MM.1S (cell line): ENCODE results near the gene PASD1.

Experiments
- DNase-seq: peaks from one replicate; pipeline ENCODE4 v3.0.0-alpha.2; 2015
- H2AFZ ChIP-seq: fragments of 300-600 bp; sonication (generic); 2 replicates; pipeline ENCODE4 v1.6.0; 2016; ENCODE audit warnings: antibody characterized with exemption, low read length
- H3F3A ChIP-seq: fragments of 300-600 bp; sonication (generic); 2 replicates; pipeline ENCODE4 v1.6.1; 2016; ENCODE audit warnings: mild to moderate bottlenecking, antibody characterized with exemption, low read length, moderate library complexity, mixed read lengths; ENCODE audit not compliant: insufficient read depth
- H3K27ac ChIP-seq: fragments of 300-600 bp; sonication (generic); 2 replicates; pipeline ENCODE4 v1.5.1; 2016; ENCODE audit warnings: mild to moderate bottlenecking, low read length
- H3K27me3 ChIP-seq: fragments of 300-600 bp; sonication (generic); replicated peaks from 2 replicates; pipeline ENCODE4 v1.6.0; 2016; ENCODE audit warnings: low read length; ENCODE audit not compliant: insufficient read depth
- H3K36me3 ChIP-seq: fragments of 300-600 bp; sonication (generic); replicated peaks from 2 replicates; pipeline ENCODE4 v1.6.1; 2016; ENCODE audit warnings: mild to moderate bottlenecking, low read length, mixed read lengths; ENCODE audit not compliant: insufficient read depth
- H3K4me1 ChIP-seq: fragments of 300-600 bp; sonication (generic); 2 replicates; pipeline ENCODE4 v1.6.1; 2016; ENCODE audit warnings: low read length, mixed read lengths
- H3K4me2 ChIP-seq: fragments of 300-600 bp; sonication (generic); 2 replicates; pipeline ENCODE4 v1.6.0; 2016; ENCODE audit warnings: low read depth, low read length
- H3K4me3 ChIP-seq: fragments of 300-600 bp; sonication (generic); 2 replicates; pipeline ENCODE4 v1.5.1; 2016; ENCODE audit warnings: low read length, mixed read lengths
- H3K79me2 ChIP-seq: fragments of 300-600 bp; sonication (generic); 2 replicates; pipeline ENCODE4 v1.6.1; 2016; ENCODE audit warnings: mixed run types, low read length, mixed read lengths
- H3K9ac ChIP-seq: fragments of 300-600 bp; sonication (generic); 2 replicates; pipeline ENCODE4 v1.6.1; 2016; ENCODE audit warnings: low read length, mixed read lengths
- H3K9me2 ChIP-seq: fragments of 300-600 bp; sonication (generic); replicated peaks from 2 replicates; pipeline ENCODE4 v1.6.1; 2016; ENCODE audit warnings: mild to moderate bottlenecking, low read length, mixed read lengths; ENCODE audit not compliant: insufficient read depth
- H3K9me3 ChIP-seq: fragments of 300-600 bp; sonication (generic); replicated peaks from 2 replicates; pipeline ENCODE4 v1.6.1; 2016; ENCODE audit warnings: mild to moderate bottlenecking, low read length, mixed read lengths; ENCODE audit not compliant: insufficient read depth
- H4K20me1 ChIP-seq: fragments of 300-600 bp; sonication (generic); 2 replicates; pipeline ENCODE4 v1.6.1; 2016; ENCODE audit warnings: mild to moderate bottlenecking, low read length, moderate library complexity, mixed read lengths; ENCODE audit not compliant: insufficient read depth
- CTCF ChIP-seq: fragments of 300-600 bp; sonication (generic); IDR thresholded peaks from 2 replicates; pipeline ENCODE4 v1.5.1; 2016; ENCODE audit warnings: antibody characterized with exemption, low read length, mixed read lengths
- EZH2 ChIP-seq: fragments of 300-600 bp; sonication (generic); optimal IDR thresholded peaks from 2 replicates; pipeline ENCODE3; 2017; ENCODE audit warnings: low read depth, mild to moderate bottlenecking, antibody characterized with exemption, low read length, mixed read lengths
- EZH2phosphoT487 ChIP-seq: fragments of 300-600 bp; sonication (generic); IDR thresholded peaks from 2 replicates; pipeline ENCODE4 v1.6.1; 2018; ENCODE audit warnings: antibody characterized with exemption, low read length

Gene PASD1

GRCh38 chrX:151722241-151722846 is 158.9 kb downstream of the PASD1 start:
- Histone ChIP-seq H4K20me1 (no peaks in the 10 kb centered on the region), H2AFZ (no peak overlapping the region), H3K4me1 (no peaks in the 10 kb centered on the region), H3K27ac (no peak overlapping the region), H3K36me3 (no peaks in the 10 kb centered on the region), H3F3A (no peaks in the 10 kb centered on the region), H3K4me3 (no peak overlapping the region), H3K9ac (no peak overlapping the region), H3K27me3 (no peaks in the 10 kb centered on the region), H3K9me2 (no peaks in the 10 kb centered on the region), H3K4me2 (no peak overlapping the region), H3K79me2 (no peaks in the 10 kb centered on the region), H3K9me3 (no peaks in the 10 kb centered on the region)
- TF ChIP-seq EZH2, result no peak
- no peak for DNase-seq

GRCh38 chrX:151723156-151723760 is 159.8 kb downstream of the PASD1 start:
- H3K9ac ChIP-seq, result no peak overlapping the region
- no peak for DNase-seq
- no peaks in the 10 kb centered on the region for H3K27me3 ChIP-seq
- no peaks in the 10 kb centered on the region for H3K9me2 ChIP-seq
- H3K4me2 ChIP-seq, result no peak overlapping the region
- TF ChIP-seq EZH2phosphoT487, result no peak
- TF ChIP-seq EZH2, result no peak
- TF ChIP-seq CTCF, result no peak
- no peaks in the 10 kb centered on the region for H3F3A ChIP-seq
- H3K9me3 ChIP-seq, result no peaks in the 10 kb centered on the region
- no peaks in the 10 kb centered on the region for H3K36me3 ChIP-seq
- H3K4me3 ChIP-seq, result no peak overlapping the region
- H3K79me2 ChIP-seq, result no peaks in the 10 kb centered on the region
- no peaks in the 10 kb centered on the region for H3K4me1 ChIP-seq
- H4K20me1 ChIP-seq, result no peaks in the 10 kb centered on the region
- no peak overlapping the region for H2AFZ ChIP-seq
- H3K27ac ChIP-seq, result no peak overlapping the region

GRCh38 chrX:151724563-151725337 is 161.3 kb downstream of the PASD1 start:
- Histone ChIP-seq H3K79me2 (no peaks in the 10 kb centered on the region), H4K20me1 (no peaks in the 10 kb centered on the region), H3K4me3 (no peak overlapping the region), H3K9ac (no peak overlapping the region), H3K9me3 (no peaks in the 10 kb centered on the region), H3K27me3 (no peaks in the 10 kb centered on the region), H3K4me2 (no peak overlapping the region), H2AFZ (no peak overlapping the region), H3K36me3 (no peaks in the 10 kb centered on the region), H3K4me1 (no peaks in the 10 kb centered on the region), H3K27ac (no peak overlapping the region), H3F3A (no peaks in the 10 kb centered on the region), H3K9me2 (no peaks in the 10 kb centered on the region)
- no peak for TF ChIP-seq CTCF
- TF ChIP-seq EZH2phosphoT487, result no peak
- no peak for TF ChIP-seq EZH2
- DNase-seq, result no peak

GRCh38 chrX:151725338-151725614 is 161.8 kb downstream of the PASD1 start:
- Histone ChIP-seq H3K79me2 (no peaks in the 10 kb centered on the region), H3K4me3 (no peak overlapping the region), H3K9me2 (no peaks in the 10 kb centered on the region), H3K27me3 (no peaks in the 10 kb centered on the region), H3K9ac (no peak overlapping the region), H2AFZ (no peak overlapping the region), H3K9me3 (no peaks in the 10 kb centered on the region), H3K36me3 (no peaks in the 10 kb centered on the region), H3K27ac (no peak overlapping the region), H3K4me1 (no peaks in the 10 kb centered on the region), H3K4me2 (no peak overlapping the region), H4K20me1 (no peaks in the 10 kb centered on the region), H3F3A (no peaks in the 10 kb centered on the region)
- no peak for TF ChIP-seq CTCF
- TF ChIP-seq EZH2phosphoT487, result no peak
- no peak for TF ChIP-seq EZH2
- DNase-seq, result no peak
